HG03558 (cell line): ENCODE results near the gene GPR146.

ENCODE experiments used
- ATAC-seq: cut with Tn5 transposase; IDR thresholded peaks from one replicate; pipeline ENCODE4 v1.9.1; 2021; ENCODE audit warnings: moderate number of reproducible peaks; ENCODE audit not compliant: unreplicated experiment; ENCODE audit errors: extremely low read depth

GPR146 gene

DNA sequence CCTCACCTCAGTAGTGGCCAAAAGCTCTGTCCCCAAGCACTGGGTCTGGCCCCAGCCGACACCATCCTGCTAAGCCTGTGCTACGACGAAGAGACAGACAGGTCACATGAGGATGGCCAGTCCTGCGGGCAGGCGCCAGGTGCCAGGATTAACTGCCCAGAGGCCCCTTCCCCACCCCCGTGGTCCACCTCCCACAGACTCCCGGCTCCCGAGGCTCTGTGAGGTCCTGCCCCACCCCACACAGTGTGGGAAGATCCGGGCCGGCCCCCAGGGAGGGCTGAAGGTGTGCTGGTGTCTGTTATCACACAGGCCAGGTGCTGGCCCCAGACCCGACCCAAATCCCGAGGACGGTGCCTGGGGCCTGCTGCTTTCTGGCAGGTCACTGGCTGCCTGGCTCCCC lies 34.1 kb upstream of the GPR146 start:
- no peak for ATAC-seq

DNA sequence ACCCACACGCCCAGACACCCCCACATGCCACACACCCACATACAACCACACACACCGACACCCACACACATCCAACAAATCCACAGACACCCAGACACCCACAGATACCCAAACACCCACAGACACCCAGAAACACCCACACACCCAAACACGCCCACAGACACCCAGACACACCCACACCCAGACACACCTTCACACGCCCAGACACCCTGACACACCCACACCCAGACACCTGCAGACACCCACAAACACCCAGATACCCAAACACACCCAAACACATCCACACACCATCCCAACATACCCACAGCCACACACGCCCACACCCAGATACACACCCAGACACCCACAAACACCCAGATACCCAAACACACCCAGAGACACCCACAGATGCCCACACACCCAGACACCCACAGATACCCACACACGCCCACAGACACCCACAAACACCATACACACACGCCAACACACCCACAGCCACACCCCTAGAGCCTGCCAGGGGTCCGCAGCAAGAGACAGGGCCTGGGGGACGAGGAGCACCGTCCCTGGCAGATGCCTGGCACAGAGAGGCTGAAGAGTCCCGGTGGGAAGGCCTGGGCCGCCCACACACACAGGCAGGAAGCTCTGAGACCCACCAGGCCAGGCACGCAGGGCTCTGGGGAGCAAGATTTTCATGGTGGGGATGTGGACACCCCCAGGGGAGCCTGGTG lies 32.9 kb upstream of the GPR146 start:
- no peak for ATAC-seq

DNA sequence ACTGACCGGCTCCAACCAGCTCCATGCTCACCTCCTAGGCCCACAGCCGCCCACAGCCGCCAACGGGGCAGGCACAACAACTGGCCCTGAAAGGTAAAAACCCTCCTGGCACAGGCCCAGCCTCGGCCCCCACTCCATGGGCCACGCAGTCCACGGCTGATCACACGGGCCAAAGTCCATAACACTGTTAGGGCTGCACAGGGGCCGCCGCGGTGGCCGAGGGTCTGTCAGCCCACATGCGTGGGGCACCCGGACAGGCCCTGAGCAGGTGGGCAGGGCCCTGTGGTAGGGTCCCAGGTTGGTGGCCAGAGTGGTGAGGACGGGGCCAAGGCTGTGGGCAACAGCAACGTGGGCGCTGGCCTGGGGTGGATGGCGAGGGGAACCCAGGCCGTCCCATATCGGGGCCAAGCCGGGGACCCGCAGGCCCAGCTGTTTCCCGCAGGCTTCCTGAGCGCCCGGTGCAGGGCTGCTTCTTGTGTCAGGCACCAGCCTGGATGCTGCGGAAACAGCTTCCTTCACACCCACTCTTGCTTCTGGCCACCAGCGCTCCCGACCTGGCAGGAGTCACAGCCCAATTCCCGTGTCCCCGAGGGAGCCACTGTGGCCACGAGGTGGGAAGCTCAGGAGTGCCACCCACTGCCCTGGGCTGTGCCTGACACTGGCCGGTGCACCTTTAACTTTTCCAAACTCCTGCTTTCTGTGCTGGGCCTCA lies 32.2 kb upstream of the GPR146 start:
- ATAC-seq, result no peak

DNA sequence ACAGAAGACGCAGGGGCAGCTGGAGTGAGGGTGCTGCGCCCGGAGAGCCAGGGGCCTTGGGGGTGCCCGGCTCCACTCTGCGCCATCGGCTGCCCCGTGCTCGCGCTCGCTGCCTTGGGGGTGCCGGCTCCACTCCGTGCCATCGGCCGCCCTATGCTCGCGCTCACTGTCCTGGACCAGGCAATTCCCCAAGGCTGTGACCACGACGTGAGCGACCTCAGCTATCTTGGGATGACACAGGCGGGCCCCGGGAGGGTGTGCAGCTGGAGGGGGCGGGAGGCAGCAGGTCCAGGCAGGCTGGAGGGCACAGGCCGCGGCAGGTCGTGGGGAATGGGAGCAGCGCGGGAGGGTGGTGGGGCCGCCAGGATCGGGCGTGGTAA lies 31.6 kb upstream of the GPR146 start:
- no peak for ATAC-seq

DNA sequence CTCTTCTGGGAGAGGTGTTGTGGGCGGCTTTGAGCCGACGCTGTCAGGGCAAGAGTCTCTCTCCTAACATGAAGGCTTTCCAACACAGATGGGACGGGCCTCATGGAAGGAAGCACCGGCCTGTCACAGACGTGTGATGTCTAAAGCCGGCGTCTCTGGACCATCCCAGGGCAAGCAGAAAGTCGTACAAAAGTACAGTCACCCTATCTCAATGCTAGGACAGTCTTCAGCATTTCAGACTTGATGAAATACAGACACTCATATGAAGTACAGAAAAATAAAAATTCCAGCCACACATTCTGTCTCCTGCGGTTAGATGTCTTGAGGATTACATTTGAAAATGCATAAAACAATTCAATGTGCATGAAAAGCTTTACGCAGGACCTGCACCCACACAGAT lies 30.8 kb upstream of the GPR146 start:
- no peak for ATAC-seq

DNA sequence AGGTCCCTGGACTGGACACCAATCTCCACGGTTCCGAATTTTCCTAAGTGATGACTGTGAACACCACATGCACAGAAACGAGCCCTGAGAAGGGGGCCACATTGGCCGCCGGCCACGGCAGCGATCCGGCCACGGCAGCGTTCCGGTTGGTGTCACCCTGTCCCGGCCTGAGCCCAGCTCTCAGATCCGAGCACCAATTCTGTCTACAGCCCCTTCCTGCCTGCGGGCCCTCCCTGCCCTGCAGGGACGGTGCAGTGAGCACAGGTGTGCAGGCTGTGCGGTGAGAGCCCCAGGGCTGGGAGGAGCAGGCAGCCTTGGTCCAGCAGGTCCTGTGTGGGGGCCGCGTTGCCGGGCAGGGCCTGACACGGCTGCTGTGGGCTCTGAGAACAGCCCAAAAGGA lies 29.7 kb upstream of the GPR146 start:
- ATAC-seq, result no peak

DNA sequence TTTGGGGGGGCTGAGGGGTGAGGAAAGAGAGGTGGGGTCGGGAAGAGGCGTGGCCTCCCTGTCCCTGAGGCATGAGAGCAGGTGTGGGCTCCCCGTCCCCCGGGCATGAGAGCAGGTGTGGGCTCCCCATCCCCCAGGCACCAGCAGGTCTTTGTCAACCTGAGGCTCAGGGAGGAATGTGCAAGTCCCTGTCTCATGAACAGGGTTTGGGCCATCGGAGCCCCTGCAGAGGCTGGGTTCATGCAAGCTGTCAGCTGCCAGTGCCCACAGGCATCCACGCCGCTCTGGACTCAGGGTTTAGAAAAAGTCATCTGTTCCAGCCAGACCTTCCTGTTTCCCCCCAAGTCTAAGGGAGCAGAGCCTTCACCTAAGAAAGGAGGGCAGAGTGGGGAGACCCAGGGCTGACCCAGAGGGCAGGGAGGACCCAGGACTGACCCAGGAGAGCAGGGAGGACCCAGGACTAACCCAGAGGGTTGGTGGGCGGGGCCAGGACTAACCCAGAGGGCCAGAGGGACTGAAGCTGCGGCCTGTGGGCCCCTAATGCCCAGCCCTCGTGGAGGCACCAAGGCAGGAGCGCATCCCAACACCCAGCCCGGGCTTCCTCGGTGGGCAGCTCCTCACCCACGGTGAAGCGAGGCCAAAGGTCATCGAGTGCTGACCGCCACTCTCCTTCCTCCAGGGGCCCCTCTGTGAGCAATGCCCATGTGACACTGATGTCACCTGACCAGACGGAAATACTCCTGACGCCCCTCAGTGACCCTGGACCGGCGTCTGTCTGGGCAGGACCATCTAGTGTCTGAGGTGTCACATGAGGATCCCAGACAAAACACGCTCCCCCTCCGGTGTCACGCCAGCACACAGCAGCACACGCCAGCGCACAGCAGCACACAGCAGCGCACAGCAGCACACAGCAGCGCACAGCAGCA lies 28.9 kb upstream of the GPR146 start:
- ATAC-seq, result no peak

DNA sequence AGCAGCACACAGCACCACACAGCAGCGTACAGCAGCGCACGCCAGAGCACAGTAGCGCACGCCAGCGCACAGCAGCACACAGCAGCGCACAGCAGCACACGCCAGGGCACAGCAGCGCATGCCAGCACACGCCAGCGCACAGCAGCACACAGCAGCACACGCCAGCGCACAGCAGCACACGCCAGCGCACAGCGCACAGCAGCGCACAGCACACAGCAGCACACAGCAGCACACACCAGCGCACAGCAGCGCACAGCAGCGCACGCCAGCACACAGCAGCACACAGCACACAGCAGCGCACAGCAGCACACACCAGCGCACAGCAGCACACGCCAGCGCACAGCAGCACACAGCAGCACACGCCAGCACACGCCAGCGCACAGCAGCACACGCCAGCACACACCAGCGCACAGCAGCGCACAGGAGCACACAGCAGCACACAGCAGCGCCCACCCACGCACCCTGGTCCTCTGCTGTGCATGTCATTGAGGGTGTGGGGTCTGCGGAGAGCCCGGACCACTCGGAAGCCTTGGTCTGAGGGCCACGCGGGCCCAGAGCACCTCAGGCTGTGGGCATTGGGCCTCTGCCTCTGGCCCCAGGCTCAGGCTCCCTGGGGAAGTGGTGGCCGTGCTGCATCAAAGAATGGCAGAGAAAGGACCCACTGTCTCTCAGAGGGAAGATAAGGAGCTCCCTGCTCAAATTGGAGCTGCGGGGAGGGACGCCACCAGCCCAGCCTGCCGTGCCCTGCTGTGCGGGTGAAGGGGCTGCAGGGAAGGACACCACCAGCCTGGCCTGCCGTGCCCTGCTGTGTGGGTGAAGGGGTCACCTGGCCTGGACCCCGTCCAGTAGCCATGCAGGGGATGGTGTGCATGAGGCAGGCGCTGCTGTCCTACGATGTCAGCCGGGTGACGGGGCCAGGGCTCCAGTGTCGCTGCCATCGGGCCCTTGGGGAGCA lies 27.5 kb upstream of the GPR146 start:
- ATAC-seq, result no peak

DNA sequence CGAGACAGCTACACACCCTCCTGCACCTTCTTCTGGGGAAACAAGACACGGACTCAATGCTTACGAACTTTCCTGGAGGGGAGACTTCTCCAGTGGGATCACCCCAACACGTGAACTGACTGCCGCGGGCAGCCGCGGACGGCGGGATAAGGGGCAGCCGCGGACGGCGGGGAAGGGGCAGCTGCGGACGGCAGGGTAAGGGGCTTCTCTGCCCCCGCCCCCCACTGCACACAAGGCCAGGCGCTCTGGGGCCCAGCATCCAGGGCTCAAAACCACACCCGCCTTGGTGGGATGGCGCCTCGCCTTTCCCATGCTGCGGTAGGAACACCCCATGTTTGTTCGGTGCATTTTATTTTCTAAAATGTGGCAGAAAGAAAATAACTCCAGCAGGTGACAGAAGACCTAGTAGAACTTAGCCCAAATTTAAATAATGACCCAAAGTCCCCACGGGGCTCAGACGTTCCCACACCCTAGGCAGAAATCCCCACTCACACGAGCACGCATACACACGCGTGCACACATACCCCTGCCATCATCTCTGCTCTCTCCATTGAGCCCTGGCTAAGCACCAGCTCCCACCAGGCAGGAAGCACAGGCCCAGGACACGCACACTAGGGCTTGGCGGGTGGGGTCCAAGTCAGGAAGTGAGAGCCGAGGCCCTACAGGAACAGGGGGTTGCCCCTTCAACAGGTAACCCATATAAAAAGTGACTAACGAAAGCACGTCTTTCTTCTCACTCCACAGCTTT lies 26.6 kb upstream of the GPR146 start:
- no peak for ATAC-seq

DNA sequence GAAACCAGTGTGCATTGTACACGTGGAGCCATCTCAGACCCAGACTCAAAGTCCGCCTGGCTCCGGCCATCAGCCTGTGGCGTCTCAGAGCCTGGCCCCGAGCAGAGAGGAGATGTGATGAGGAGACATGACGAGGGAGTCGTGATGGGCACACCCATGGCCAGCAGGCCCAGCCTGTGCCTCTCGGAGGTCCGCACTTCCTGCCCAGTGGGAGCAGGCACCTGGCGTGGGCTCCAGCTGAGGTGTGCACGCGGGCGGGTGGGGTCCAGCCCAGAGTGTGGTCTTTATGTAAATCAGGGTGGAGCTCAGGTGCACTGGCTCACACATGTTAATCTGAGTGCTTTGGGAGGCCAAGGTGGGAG lies 26.0 kb upstream of the GPR146 start:
- ATAC-seq, result no peak

DNA sequence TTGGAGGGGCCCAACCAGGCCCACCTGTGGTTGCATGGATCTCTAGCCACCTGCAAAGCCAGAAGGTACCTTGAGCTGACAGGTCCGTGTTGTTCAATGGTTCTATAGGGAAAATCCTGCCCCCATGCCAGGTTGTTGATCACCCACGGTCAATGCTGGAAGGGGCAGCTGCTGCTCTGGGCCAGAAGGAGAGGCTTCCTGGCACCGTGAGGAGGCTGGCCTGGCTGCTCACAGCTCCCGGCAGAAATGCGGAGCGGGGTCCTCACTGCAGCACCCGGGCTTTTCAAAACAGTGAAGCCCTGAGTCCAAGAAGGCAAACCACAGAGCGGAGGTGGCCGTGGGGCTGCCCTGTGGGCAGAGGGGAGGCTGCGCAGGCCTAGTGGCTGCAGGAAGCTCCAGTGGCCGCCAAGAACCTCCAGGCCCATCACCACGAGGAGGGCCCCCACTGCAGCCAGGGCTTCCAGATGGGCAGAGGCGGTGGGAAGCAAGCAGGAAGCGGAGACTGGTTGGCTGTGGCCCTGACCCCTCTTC lies 25.0 kb upstream of the GPR146 start:
- no peak for ATAC-seq

DNA sequence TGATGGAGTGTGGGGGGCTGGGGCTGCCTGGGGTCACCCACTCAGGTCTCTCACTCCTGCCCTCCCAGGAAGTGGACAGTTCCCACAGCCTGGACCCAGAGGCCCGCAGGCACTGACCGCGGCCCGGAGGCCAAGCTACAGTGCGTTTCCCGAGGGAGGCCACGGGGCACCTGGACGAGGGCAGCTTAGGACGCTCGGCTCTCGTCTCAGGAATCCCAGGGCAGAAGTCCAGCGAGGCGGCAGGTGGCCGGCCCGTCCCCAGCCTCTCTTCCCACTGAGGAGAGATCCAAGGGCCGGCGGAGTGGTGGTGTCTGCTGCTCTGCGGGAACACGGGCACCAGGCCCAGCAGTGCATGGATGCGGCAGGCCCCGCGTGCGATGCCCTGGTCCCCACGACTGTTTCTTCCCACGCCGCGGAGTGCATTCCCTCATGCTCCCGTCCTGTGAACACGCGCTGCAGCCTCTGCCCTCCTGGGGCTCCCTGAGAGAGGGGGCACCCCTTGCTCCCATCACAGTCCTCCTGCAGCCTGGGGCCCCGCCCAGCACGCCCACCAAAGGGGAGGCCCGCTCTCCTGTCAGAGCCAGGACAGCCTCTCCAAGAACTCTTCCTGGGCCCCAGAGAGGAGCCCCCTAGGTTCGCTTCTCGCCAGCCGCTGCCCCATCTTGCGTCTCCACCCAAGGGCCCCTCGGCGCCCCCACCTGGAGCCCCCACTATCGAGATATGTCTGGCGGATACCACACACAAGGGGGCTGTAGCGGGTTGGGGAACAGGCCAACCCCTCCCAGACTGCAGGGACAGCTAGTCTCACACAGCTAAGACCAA lies 24.3 kb upstream of the GPR146 start:
- no peak for ATAC-seq

DNA sequence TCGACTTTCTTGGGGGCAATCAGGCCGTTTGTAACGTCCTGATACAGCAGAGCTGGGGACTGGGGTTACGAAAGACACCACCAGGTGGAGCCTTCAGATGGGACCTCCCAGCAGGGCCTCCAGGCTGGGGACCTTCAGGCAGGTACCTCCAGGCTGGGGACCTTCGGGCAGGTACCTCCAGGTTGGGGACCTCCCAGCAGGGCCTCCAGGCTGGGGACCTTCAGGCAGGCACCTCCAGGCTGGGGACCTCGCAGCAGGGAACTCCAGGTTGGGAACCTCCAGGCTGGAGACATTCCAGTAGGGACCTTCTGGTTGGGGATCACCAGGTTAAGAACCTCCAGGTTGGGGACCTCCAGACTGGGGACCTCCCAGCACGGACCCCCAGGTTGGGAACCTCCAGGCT lies 23.5 kb upstream of the GPR146 start:
- no peak for ATAC-seq

DNA sequence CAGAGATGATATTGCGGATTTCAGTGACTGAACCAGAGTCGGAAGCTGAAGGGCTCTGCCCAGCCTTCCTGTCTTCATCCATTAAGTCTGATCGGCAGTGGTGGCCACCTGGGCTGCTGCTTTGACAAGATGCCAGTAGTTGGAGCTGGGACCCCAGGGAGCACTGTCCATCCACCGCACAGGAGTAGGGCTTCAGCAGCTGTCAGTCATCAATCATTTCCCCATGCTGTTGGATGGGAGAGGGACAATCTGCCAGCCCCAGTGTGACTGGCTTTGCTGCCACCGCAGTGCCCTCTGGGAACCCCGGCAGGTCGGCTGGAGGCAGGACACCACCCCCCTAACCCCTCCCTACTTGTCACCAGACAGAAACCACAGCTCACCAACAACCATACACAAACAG lies 23.0 kb upstream of the GPR146 start:
- no peak for ATAC-seq

DNA sequence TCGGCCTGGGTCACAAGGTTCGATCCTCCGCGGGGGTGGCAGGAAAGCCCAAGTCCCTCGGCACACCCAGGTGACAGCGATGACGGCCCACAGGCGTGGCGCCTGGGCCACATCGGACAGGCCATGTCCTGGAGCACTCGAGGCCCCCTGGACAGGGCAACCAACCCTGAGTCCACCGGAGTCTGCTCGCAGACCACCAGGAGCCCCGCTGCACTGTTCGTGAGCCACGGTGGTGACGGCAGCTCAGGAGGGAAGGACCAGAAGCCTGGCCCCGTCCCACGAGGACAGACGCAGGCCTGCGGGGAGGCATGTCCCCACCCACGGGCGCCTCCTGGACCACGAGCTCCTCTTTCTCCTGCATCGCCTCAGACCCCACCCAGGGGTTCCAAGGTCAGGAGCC lies 22.4 kb upstream of the GPR146 start:
- no peak for ATAC-seq

DNA sequence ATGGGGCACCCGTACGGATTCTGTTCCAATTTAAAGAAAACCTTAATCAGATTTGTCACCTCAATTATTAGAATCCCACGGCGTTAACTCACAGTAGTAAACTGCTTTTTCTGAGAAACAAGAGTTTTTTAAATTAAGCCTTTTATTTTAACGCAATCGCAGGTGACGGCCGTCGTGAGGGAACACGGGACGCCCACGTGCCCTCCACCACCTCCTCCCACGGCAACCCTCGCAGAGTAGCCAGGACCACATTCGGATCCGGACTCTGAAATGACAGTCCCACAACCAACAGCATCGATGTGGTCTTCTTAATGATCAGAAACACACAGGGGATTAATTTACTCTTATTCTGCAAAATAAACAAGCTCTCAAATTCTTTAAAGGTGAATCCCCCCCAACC lies 22.0 kb upstream of the GPR146 start:
- ATAC-seq, result no peak

DNA sequence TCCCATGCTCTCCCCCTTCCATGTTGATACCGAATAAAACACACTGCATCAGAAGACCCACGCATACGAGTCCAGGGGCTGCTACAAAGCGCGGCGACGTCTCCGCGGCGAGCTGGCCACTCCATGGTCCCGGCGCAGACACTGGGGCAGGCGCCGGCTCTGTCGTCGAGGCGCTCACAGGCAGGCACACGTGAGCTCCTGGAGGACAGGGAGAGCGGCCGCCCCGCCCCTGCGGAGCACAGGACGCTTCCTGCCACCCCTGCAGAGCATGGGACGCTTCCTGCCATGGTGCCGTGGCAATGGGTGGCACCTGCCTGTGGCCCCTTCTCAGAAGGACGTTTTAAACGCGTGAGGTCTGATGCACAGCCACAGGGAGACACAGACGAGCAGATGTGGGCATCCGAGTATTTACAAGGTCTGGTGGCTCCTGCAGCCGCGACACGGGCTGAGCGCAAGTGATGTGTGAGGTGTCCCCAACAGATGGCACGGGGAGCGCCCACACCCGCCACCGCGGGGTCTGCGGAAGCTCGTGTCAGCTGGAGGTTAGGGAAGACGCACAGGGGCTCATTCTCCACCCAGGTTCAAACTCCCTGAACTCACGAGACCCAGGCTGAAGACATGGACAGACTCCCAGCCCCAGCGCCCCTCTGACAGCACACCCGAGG lies 21.4 kb upstream of the GPR146 start:
- ATAC-seq, result no peak

DNA sequence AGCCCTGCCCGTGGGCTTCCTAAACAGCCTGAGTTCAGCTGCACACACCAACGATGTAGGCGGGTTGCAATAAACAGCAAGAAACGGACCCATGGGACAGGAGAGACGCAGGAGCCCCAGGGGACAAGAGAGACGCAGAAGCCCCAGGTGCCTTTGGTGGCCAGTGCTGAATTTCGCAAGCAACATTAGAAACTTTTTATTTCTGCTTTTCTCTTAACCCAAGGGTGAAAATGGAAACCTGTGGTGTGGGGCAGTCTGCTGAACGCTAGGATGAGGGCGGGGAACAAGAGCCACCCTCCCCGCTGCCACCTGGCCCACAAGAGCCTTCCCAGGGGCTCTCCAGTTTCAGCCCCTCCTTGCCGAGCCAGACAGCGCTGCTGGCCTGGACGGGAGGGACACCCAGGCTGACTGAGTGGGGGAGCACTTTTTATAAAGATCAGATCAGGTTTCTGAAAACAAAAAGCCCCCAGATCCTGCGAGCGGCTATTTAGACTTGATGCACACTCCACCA lies 20.0 kb upstream of the GPR146 start:
- peak; percentile 25 for ATAC-seq
